GM19452 (cell line): ENCODE data around the gene CHAF1A.
A peak's percentile ranks its signal among the peaks of the same experiment; 100 is the strongest.

Experiments used
- ATAC-seq: cut with Tn5 transposase; IDR thresholded peaks from one replicate; pipeline ENCODE4 v1.9.1; 2021; ENCODE audit not compliant: unreplicated experiment

CHAF1A gene

DNA sequence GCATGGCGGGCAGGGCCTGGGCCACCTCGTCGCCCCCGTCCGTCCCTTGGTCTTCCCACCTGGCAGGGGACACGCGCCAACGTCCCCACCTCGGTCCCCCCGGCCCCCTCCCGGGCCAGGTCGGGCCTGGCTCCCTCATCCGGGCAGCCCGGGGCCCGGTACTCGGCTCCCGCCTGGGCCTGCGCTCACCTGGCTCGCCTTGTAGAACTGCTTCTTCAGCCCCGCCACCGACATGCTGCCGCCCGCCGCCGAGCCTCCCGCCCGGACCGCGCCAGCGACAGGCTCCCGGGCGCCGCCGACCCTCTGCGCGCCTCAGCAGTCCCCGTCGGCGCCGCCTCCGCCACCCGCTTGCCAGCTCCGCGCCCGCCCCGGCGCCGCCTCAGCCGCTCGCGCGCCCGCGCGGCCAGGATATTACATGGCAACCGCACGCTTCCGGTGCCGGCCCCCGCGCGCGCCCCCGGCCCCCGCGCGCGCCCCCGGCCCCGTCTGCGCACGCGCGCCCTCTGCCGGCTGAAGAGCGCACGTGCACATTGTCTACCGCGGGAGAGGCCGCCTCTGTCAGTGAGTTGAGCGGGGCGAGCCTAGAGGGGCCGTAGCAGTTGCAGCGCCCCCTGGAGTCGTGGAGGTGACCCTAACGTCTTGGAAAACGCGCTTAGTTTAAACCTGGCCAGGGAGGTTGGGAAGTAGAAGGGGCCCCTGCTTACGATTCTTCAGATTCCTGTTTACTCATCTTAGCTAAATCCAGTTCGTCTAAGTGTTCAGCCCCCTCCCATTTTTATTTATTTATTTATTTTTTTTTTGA lies 2.1 kb upstream of the CHAF1A start, which contains the start of gene SH3GL1:
Gene SH3GL1, minus strand, starts transcription at position 413 of the 802 bp plus-strand sequence. Its CDS starts 179 bp downstream, at position 234.
- peak; percentile 60 for ATAC-seq

DNA sequence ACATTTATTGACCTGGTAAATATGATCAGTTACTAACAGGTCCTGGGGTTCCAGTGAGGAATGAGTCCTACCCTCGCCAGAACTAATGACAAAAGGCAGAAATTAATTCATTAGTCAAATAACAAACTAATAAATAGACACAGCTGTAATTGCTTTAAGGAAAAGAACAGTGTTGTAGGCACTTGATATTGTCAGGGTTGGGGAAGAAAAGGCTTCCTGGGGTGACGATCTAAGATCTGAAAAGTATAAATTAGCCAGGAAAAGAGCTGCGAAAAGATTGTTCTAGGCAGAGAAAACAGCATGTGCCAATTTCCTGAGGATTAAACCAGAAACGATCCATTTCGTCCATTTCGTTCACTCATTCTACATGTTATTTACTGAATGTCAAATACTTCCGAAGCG lies 670 bp upstream of the CHAF1A start:
- no peak for ATAC-seq

DNA sequence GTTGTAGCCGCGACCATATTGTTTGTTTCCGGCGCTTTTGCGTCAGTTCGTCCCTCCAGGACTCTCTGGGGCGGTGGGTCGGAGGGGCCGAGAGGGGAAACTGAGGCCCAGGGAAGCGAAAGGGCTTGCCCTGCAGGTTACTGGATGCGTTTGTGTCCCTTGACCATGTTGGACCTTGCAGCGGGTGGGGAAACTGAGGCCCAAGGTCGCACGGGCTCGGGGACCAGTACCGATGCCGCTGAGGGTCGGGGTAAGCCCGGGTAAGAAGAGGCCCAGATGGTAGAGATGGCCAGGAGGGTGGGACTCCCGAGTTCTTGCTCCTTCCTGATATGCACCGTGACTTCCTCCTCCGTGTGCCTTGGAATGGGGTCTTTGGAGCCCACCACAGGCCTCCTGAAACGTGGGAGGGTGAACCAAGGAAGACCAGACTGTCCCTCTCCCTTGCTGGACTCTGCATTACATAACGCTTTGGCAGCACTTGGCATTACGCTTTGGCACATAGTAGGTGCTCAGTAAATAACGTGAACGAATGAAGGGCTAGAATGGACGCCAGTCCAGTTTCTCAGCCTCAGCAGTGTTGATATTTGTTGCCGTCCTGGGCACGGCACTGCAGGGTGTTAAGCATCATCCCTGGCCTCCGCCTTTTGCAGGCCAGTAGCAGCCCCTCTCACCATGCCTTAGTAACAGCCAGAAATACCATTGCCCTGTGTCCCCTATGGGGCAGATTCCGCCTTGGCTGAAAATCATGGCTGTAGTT lies 743 bp downstream of the CHAF1A start:
- no peak for ATAC-seq

DNA sequence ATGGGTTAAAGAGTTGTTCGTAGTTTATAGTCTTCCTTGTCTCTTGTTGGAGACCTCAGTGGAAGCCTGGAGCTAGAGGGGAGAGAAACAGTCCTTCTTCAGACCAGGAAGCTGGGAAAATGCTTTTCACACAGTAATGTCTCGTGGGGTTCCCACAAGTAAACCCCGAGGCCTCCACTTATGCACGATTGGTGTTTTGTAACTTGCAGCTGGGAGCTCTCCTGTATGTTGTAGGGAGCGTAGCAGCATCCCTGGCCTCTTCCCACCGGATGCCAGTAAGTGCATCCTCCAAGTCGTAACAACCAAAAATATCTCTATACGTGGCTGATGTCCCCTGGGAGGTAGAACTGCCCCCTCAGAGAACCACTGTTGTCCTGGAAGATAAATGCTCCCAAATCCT lies 3.5 kb downstream of the CHAF1A start:
- ATAC-seq, result no peak

DNA sequence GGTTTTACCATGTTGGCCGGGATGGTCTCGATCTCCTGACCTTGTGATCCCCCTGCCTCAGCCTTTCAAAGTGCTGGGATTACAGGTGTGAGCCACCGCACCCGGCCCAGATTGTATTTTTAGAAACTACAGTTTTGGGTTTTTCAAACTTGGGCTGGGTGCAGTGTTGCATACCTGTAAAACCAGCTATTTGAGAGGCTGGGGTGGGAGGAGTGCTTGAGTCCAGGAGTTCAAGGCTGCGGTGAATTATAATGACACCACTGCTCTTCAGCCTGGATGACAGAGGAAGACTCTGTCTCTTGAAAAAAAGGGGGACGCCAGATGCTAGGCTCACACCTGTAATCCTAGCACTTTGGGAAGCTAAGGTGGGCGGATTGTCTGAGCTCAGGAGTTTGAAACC lies 4.2 kb downstream of the CHAF1A start:
- no peak for ATAC-seq

DNA sequence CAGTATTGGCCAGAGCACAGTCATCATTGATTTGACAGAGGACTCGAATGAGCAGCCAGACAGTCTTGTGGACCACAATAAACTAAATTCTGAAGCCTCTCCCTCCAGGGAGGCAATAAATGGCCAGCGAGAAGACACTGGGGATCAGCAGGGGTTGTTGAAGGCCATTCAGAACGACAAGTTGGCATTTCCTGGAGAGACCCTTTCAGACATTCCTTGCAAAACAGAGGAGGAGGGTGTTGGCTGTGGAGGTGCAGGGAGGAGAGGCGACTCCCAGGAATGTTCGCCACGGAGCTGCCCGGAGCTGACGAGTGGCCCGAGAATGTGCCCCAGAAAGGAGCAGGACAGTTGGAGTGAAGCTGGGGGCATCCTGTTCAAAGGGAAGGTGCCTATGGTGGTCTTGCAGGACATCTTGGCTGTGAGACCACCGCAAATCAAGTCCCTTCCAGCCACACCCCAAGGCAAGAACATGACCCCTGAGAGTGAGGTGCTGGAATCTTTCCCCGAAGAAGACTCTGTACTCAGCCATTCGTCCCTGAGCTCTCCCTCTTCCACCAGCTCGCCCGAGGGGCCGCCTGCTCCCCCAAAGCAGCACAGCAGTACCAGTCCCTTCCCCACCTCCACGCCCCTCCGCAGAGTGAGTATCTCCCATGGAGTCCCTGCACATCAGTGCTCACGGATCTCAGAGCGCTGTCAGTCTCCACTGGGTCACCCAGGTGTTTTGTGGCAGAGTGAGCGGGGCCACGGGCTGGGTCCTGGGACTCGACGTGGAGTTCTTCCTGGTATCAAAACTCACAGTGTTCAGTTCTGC lies 6.9 kb downstream of the CHAF1A start:
- ATAC-seq, result no peak

DNA sequence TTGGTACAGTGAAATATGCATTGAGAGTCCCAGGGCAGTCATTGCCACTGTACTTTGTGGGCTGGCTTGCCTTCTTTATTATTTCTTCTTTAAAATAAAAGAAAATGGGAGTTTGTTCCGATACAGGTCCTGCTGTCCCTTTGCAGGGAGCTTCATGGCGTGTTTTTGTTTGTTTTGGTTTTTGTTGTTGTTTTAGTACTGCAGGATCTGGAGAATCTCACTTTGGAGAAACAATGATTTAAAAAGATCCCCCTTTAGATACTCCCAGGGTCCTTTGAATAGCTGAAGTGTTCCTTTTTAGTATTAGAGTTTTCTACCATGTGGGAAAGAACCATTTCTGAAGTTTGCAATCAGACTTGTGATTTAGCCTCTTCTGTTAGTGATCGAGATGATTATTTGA lies 11.1 kb downstream of the CHAF1A start:
- no peak for ATAC-seq

DNA sequence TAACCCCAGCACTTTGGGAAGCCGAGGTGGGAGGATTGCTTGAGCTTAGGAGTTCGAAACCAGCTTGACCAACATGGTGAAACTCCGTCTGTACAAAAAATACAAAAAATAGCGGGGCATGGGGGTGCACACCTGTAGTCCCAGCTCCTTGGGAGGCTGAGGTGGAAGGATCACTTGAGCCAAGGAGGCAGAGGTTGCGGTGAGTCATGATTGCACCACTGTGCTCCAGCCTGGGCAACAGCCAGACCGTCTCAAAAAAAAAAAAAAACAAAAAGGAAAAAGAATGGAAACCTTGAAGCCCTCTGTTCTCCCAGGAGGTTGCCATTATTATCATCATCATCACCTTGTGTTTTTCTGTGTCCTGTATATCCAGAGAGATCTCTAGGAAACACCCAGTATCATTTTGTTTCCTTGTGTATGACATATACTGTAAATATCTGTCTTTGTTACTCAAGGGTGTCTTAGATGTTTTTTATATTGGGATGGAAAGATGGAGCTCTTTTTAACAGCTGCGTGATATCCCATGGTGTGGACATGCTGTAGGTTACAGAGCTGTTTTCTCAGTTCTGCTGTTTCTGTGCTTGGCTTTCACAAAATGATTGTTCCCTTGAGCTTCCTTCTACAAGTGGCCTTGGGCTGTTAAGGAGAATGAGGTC lies 11.8 kb downstream of the CHAF1A start:
- no peak for ATAC-seq

DNA sequence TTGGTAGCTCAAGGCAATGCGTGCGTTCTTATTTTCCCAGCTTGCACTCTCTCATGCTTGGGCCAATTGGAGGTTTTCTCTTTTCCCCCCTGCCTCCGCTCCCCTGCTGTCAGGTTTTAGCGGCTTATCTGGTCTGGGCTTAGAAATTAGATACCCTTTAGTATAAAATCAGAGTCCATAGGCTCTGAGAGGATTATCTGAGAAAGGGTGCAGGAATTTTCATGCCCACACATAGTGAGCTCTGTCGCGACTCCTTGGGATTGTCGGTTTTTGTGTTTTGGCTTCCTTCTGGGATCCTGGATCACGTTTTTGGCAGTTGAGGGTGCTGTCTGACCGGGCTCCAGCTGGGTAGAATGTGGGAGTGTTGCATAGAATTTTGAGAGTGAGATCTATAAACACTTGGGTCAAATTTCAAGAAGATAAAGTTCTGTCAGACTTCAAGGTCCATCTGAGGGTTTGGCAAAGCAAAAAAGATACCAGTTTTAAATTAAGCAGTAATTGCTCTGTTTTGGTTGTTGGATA lies 12.4 kb downstream of the CHAF1A start:
- ATAC-seq, result no peak

DNA sequence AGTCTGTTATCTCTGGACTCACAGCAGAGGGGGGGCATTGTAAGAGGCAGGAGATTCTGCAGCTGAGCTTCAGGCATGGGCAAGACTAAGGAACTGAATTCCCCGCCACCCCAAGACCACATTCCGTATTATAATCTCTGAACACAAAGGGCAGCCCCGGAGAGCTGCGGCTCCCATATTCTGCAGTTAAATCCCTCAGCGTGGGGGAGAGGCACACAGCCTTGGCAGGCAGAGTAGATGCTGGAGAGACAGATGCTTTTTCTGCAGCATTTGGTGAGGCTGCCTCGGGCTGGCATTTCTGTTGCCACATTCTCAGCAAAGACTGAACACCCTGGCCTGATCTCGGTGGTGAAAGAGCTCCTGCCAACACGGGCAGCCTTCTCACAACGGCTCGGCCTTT lies 12.9 kb downstream of the CHAF1A start:
- no peak for ATAC-seq

DNA sequence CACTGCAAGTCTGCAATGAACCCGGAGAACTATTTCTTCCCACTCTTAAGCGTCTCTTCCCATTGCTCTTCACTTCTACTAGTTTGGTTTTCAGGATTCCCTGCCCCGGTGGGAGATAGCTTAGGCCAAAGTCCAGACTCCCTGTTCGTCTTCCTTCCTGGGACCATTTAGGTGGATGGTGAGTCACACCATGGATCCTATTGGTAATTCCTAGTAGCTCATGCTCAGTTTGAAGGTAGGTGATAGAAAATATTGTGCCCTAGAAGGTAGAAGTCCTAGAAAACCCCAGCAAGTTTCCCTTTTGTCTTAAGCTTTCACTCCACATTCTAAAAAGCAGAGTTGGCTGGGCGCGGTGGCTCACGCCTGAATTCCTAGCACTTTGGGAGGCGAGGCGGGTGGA lies 13.8 kb downstream of the CHAF1A start:
- no peak for ATAC-seq

DNA sequence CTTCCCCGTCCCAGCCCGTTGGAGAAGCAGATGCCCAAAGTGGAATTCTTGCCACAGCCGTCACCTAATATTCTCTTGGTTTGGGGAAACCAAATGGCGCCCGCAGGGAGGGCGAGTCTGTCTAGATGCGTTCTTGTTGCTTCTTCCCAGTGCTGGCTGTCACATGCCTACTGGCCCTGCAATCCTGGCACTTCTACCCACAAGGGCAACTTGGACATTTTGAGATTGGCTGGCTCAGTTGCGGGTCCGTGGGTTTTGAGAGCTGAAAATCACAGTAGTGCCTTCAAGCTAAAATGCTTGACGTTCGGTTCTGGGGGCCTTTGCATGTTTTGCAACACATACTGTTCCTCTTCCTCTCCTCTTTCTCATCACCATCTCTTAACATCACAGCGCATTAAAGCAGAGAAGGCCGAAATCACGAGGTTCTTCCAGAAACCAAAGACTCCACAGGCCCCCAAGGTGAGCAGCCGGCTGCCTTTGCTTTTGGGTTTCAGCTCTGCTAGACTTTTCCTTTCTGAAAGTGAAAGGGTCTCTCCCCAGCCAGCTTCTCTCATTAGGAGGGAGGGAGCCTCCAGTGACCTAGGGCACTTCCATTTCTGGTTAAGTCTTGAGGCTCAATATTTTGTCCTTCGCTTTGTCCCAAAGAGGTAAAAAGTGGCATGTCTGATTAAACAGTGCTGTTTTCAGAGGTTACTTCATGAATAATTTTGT lies 21.1 kb downstream of the CHAF1A start:
- ATAC-seq, result no peak

DNA sequence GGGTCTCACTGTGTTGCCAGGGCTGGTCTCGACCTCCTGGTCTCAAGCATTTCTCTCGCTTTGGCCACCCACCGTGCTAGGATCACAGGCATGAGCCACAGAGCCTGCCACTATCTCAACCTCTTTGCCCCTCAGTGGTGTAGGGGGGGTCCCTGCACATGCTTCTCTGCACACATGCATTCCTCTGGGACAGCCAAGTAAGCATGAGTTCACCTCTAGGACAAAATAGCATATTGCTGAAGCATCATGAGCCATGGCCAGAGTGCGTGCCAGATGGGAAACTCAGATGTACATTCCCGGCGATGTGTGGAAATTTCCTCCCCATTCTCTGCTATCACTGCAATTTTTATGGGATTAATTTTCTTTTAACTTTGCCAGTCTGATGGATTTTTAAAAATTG lies 23.1 kb downstream of the CHAF1A start:
- ATAC-seq, result no peak

DNA sequence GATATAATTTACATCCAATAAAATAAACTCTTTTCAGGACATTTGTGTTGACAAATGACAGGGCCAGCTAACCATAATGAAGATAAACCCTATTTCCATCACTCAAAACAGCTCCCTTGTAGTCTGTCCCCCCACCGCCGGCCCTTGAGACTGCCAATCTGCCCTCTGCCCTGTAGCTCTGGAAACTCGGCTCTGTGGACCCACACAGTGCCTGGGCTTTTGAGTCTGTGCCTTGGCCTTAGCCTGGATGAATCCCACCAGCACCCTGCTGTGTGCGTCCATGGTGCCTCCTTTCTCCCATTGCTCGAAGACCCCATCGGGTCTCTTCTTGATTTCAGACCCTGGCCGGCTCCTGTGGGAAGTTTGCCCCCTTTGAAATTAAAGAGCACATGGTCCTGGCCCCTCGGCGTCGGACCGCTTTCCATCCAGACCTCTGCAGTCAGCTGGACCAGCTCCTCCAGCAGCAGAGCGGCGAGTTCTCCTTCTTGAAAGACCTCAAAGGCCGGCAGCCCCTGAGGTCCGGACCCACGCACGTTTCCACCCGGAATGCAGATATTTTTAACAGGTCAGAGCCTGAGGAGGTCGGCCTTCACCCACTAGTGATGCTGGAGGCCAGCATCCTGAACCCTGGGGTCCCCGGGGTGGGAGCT lies 26.0 kb downstream of the CHAF1A start:
- no peak for ATAC-seq

DNA sequence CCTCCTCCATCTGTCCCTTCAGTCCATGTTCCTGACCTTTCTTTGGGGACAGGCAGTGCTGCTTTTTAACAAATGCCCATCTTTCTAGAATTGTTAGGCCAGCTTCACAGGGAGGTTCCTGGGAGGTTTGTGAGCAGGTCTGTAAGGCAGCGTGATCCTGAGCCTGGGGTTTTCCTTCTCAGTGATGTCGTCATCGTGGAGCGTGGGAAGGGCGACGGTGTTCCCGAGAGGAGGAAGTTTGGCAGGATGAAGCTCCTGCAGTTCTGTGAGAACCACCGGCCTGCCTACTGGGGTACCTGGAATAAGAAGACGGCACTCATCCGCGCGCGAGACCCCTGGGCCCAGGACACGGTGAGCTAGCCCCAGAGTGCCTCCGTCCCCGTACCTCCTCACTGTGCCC lies 26.8 kb downstream of the CHAF1A start:
- no peak for ATAC-seq

DNA sequence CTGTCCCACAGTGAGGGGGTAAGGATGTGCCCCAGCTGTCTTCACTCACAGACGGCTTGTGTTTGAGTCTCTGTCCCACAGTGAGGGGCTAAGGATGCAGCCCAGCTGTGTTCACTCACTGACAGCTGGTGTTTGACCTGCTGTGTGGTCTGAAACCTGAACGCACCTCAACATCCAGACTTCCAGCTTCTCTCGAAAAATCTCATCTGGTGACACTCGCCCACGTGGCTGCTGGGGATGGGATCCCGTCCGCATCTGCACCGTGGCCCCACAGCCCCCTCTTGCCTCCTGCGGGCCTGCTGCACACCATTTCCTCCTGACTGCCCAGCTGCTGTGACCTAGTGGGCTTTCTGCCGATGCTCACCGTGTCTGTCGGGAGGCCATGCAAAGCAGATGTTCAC lies 27.3 kb downstream of the CHAF1A start:
- ATAC-seq, result no peak

DNA sequence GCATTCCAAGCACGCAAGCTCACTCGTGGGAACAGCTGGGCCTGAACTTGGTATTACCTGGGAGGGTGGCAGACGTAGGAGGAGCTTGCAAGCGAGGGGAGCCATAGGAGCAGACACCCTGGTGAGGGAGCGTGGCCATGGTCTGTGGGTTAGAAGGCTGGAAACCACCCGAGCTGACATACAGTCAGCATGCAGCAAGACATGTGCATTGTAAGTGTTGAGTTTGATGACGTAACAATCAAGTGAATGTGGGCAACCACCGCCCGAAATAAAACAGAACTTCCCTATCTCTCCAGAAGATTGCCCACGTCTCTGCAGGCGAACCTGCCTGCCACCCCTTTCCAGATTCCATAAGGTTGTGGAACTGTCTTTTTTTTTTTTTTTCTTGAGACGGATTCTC lies 28.3 kb downstream of the CHAF1A start:
- ATAC-seq, result no peak

DNA sequence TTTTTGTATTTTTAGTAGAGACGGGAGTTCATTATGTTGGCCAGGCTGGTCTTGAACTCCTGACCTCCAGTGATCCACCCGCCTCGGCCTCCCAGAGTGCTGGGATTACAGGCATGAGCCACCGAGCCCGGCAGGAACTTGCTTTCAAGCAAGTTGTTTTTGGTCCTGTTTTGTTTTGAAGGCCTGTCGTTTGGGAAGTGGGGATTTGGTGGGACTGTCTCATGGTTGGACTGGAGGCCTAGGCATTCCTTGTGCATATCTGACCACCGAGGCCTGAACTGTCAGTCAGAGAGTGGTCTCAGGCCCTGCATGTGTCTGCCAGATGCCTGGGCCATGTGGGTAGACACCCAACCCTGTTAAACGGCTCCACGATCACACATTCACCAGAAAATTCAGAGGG lies 28.9 kb downstream of the CHAF1A start:
- ATAC-seq, result no peak

DNA sequence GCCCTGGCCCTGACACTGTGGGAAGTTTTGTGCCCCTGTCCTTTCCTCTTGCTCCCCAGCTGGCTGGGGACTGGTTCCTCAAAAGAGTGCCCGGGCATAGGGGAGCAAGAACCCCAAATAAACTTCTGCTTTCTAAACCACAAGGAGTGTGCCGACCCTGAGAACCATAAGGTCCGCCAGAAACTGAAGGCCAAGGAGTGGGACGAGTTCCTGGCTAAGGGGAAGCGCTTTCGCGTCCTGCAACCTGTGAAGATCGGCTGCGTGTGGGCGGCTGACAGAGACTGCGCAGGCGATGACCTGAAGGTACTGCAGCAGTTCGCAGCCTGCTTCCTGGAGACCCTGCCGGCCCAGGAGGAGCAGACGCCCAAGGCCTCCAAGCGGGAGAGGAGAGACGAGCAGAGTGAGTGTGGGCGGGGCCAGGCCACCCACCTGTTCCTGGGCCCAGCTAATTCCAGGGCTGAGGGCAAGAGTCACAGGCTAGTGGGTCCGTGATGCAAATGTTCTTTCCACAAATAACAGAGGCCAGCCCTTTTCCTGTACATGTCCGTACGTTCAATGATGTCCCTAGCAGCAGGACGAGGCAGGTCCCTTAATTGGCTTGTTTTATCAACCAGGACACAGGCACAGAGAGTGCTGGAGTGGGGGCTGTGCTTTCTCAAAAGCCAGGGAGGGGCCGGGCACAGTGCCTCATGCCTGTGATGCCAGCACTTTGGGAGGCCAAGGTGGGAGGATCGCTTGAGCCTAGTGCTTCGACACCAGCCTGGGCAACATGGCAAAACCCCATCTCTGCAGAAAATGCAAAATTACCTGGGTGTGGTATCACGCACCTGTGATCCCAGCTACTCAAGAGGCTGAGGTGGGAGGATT lies 29.6 kb downstream of the CHAF1A start:
- ATAC-seq, result no peak
